WTC11 (cell line): Measurements from ENCODE around the gene NRBP1.

ENCODE experiments used
- ATF2 ChIP-seq: sonication (generic); formaldehyde crosslinking; IDR thresholded peaks from 2 replicates; pipeline ENCODE4 v1.8.1; 2022; ENCODE audit warnings: low read depth, missing genetic modification reagents, borderline replicate concordance
- ATF3 ChIP-seq: sonication (generic); formaldehyde crosslinking; conservative IDR thresholded peaks from 2 replicates; pipeline ENCODE4 v1.8.1; 2022; ENCODE audit warnings: mild to moderate bottlenecking, missing genetic modification reagents
- CTCF ChIP-seq: fragments of 200-600 bp; IDR thresholded peaks from 2 replicates; pipeline ENCODE4 v1.8.0; 2022; ENCODE audit warnings: antibody characterized with exemption
- ELF4 ChIP-seq: sonication (generic); formaldehyde crosslinking; IDR thresholded peaks from 2 replicates; pipeline ENCODE4 v1.8.1; 2022; ENCODE audit warnings: low read depth, mild to moderate bottlenecking, moderate library complexity, missing genetic modification reagents
- FOXP4 ChIP-seq: sonication (generic); formaldehyde crosslinking; IDR thresholded peaks from 2 replicates; pipeline ENCODE4 v1.8.0; 2022; ENCODE audit warnings: mild to moderate bottlenecking, missing genetic modification reagents
- MYBL2 ChIP-seq: sonication (generic); formaldehyde crosslinking; IDR thresholded peaks from 2 replicates; pipeline ENCODE4 v1.8.1; 2023; ENCODE audit warnings: mild to moderate bottlenecking, moderate library complexity, missing genetic modification reagents
- NR1H2 ChIP-seq: sonication (generic); formaldehyde crosslinking; IDR thresholded peaks from 2 replicates; pipeline ENCODE4 v1.9.0; 2021; ENCODE audit warnings: mild to moderate bottlenecking, moderate library complexity, missing genetic modification reagents
- NR2C2 ChIP-seq: sonication (generic); formaldehyde crosslinking; IDR thresholded peaks from 2 replicates; pipeline ENCODE4 v1.8.0; 2022; ENCODE audit warnings: mild to moderate bottlenecking, missing genetic modification reagents
- SP1 ChIP-seq: sonication (generic); formaldehyde crosslinking; conservative IDR thresholded peaks from 2 replicates; pipeline ENCODE4 v1.8.1; 2022; ENCODE audit warnings: missing genetic modification reagents
- STAT6 ChIP-seq: sonication (generic); formaldehyde crosslinking; conservative IDR thresholded peaks from 2 replicates; pipeline ENCODE4 v1.8.1; 2023; ENCODE audit warnings: mild to moderate bottlenecking, low read depth, missing genetic modification reagents, moderate library complexity
- TCF7 ChIP-seq: sonication (generic); formaldehyde crosslinking; IDR thresholded peaks from 2 replicates; pipeline ENCODE4 v1.8.0; 2022; ENCODE audit warnings: mild to moderate bottlenecking, low read depth, missing genetic modification reagents, moderate library complexity
- ZNF263 ChIP-seq: sonication (generic); formaldehyde crosslinking; IDR thresholded peaks from 2 replicates; pipeline ENCODE4 v1.8.1; 2022; ENCODE audit warnings: low read depth, mild to moderate bottlenecking, moderate library complexity, missing genetic modification reagents
- ZNF425 ChIP-seq: fragments of 250-450 bp; sonication (Bioruptor Pico); conservative IDR thresholded peaks from 2 replicates; pipeline ENCODE4 v1.9.0; 2021; ENCODE audit warnings: mild to moderate bottlenecking

- TF ChIP-seq CTCF (no peak), NR2C2 (CRISPR knock-in tag) (no peak), ZNF425 (CRISPR knock-in tag) (no peak), TCF7 (CRISPR knock-in tag) (no peak), ZNF263 (CRISPR knock-in tag) (no peak), ELF4 (CRISPR knock-in tag) (no peak), MYBL2 (CRISPR knock-in tag) (no peak), NR1H2 (CRISPR knock-in tag) (no peak), ATF3 (no peak), STAT6 (CRISPR knock-in tag) (no peak), SP1 (CRISPR knock-in tag) (no peak), FOXP4 (no peak), ATF2 (CRISPR knock-in tag) (no peak)
Measured at GRCh38 chr2:27445155-27445554, 16.7 kb downstream of the NRBP1 start.
